ENCODE data around the gene BCAR3. TPM values are rescaled to one million over a fixed set of nuclear protein-coding genes. Genes with fewer than 3 reads are reported as not detected.

BCAR3 gene
- total RNA-seq, 1 experiment from 2014 or later, result 33.9 TPM

DNA sequence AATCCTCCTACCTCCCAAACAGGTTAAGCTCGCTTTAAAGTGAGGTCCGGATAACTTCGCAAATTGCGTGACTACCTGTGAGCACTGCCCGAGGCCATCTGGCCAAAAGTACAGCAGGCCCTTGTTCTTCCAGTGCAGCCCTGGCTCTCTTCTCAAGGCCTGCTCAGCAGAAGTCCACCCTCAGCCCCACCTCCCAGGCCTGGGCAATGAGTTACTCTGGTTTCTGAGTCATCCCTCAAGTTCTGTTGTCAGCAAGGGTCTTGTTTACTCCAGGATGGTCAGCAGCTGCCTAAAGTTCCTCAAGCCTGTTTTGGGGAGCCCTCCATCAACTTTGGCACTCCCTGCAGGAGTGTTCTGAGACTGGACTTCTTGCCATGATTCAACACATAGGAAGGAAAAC lies 101.7 kb downstream of the BCAR3 start:
- DNase-seq (ENCODE audit: low read depth, low spot score) (no peak), ATAC-seq (no peak)
- H3K4me3 ChIP-seq (ENCODE audit: low read depth in 2 of 2, low read length in 2 of 2), result no peak overlapping the region
- no peaks in the 10 kb centered on the region; the same call in 1 of the 2 replicates for H3K4me1 ChIP-seq (ENCODE audit: control insufficient read depth, insufficient read depth, low read length)
- no TSS peak for BruUV-seq (replicated peaks)
- H3K9me3 ChIP-seq (ENCODE audit: control insufficient read depth, insufficient read depth, low read depth, low read length), result no peaks in the 10 kb centered on the region
- H3K27ac ChIP-seq (ENCODE audit: low read length), result no peak overlapping the region
- ChIA-PET CTCF (no interaction called here), POLR2A (interaction anchor here (0.6 to 0.9 kb wide), 2 partner anchors 40 to 222 kb away, joined by 3 read pairs; no protein-coding TSS in a partner anchor)
- H3K27me3 ChIP-seq (ENCODE audit: control insufficient read depth, insufficient read depth, low read length), result no peaks in the 10 kb centered on the region
- peaks cover 5% of the 10 kb centered on the region; the same call in 1 of the 2 replicates for H3K36me3 ChIP-seq (ENCODE audit: control insufficient read depth, insufficient read depth, low read length)
- in situ Hi-C loops (cut with HindIII; ENCODE audit: low pct_unique_long_range_greater_than_20kb, low sequenced_read_pairs) (no loop called here), intact Hi-C loops (cut with micrococcal nuclease; ENCODE audit: unreplicated experiment) (no loop called here)
- TF ChIP-seq POLR2AphosphoS5 (IDR thresholded peaks at IDR 0.05; ENCODE audit: low read depth, low read length) (no peak), TCF7L2 (IDR thresholded peaks at IDR 0.05; ENCODE audit: low read depth, low read length) (no peak), REST (IDR thresholded peaks at IDR 0.05; ENCODE audit: insufficient read depth in 1 of 2, low read depth in 2 of 2, low read length in 1 of 2) (no peak)
- TF ChIP-seq, protein P1, sequence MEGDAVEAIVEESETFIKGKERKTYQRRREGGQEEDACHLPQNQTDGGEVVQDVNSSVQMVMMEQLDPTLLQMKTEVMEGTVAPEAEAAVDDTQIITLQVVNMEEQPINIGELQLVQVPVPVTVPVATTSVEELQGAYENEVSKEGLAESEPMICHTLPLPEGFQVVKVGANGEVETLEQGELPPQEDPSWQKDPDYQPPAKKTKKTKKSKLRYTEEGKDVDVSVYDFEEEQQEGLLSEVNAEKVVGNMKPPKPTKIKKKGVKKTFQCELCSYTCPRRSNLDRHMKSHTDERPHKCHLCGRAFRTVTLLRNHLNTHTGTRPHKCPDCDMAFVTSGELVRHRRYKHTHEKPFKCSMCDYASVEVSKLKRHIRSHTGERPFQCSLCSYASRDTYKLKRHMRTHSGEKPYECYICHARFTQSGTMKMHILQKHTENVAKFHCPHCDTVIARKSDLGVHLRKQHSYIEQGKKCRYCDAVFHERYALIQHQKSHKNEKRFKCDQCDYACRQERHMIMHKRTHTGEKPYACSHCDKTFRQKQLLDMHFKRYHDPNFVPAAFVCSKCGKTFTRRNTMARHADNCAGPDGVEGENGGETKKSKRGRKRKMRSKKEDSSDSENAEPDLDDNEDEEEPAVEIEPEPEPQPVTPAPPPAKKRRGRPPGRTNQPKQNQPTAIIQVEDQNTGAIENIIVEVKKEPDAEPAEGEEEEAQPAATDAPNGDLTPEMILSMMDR (IDR thresholded peaks at IDR 0.05), result no peak

GRCh38 chr1:93578911-93579825 lies 102.5 kb downstream of the BCAR3 start:
- POLR2A ChIA-PET, result interaction anchor here (0.6 kb wide), 1 partner anchor 37 kb away, joined by 6 read pairs; no protein-coding TSS in a partner anchor
- BruUV-seq (replicated peaks), result no TSS peak
- no peak overlapping the region for H3K27ac ChIP-seq (ENCODE audit: low read length)
- in situ Hi-C loops (cut with HindIII; ENCODE audit: low pct_unique_long_range_greater_than_20kb, low sequenced_read_pairs), result no loop called here
- no peaks in the 10 kb centered on the region; the same call in 1 of the 2 replicates for H3K4me1 ChIP-seq (ENCODE audit: control insufficient read depth, insufficient read depth, low read length)
- H3K4me3 ChIP-seq (ENCODE audit: low read depth in 2 of 2, low read length in 2 of 2), result no peak overlapping the region
- TF ChIP-seq SIN3A (IDR thresholded peaks at IDR 0.05; ENCODE audit: borderline replicate concordance, insufficient read depth, low read depth, low read length), result no peak
- no peak for TF ChIP-seq TCF7L2 (IDR thresholded peaks at IDR 0.05; ENCODE audit: low read depth, low read length)
- TF ChIP-seq, protein P1 (IDR thresholded peaks at IDR 0.05), result no peak
- no peak for TF ChIP-seq REST (IDR thresholded peaks at IDR 0.05; ENCODE audit: insufficient read depth in 1 of 2, low read depth in 2 of 2, low read length in 1 of 2)
- no peak for TF ChIP-seq POLR2AphosphoS5 (IDR thresholded peaks at IDR 0.05; ENCODE audit: low read depth, low read length)
- intact Hi-C loops (cut with micrococcal nuclease; ENCODE audit: unreplicated experiment), result no loop called here
- CTCF ChIA-PET, result no interaction called here
- no peaks in the 10 kb centered on the region for H3K9me3 ChIP-seq (ENCODE audit: control insufficient read depth, insufficient read depth, low read depth, low read length)
- H3K27me3 ChIP-seq (ENCODE audit: control insufficient read depth, insufficient read depth, low read length), result no peaks in the 10 kb centered on the region
- no peak for DNase-seq (ENCODE audit: low read depth, low spot score)
- ATAC-seq, result no peak
- H3K36me3 ChIP-seq (ENCODE audit: control insufficient read depth, insufficient read depth, low read length), result peaks cover 5% of the 10 kb centered on the region; the same call in 1 of the 2 replicates

Measured in Panc1 (cell line).